Activated naive CD4-positive, alpha-beta T cell treated with anti-CD3 and anti-CD28 coated beads, Interleukin-2, amount 50 U/mL, for 24 hours (primary cell): ENCODE measurements around the gene CARM1.

Experiments
- H3K27ac Mint-ChIP-seq: one replicate; pipeline ENCODE4 v1.8.0; 2021; ENCODE audit warnings: mild to moderate bottlenecking, mixed read lengths
- H3K27me3 Mint-ChIP-seq: one replicate; pipeline ENCODE4 v1.8.0; 2021; ENCODE audit warnings: mixed read lengths
- H3K36me3 Mint-ChIP-seq: one replicate; pipeline ENCODE4 v1.8.0; 2021; ENCODE audit warnings: mixed read lengths
- H3K4me1 Mint-ChIP-seq: one replicate; pipeline ENCODE4 v1.8.0; 2021; ENCODE audit warnings: mixed read lengths
- H3K4me3 Mint-ChIP-seq: one replicate; pipeline ENCODE4 v1.8.0; 2021; ENCODE audit warnings: mild to moderate bottlenecking, mixed read lengths
- H3K9me3 Mint-ChIP-seq: one replicate; pipeline ENCODE4 v1.8.0; 2021; ENCODE audit warnings: mixed read lengths

The CARM1 gene

GRCh38 chr19:10870955-10871603 lies at the start of gene CARM1:
Gene CARM1 (plus strand): TSS chr19:10871553. CDS start chr19:10871703, 150 bp downstream.
- peak within 1 kb of the TSS; percentile 41 for H3K27ac Mint-ChIP-seq
- H3K27me3 Mint-ChIP-seq, result no peaks in the 10 kb centered on the region
- peak within 1 kb of the TSS; percentile 90 for H3K4me3 Mint-ChIP-seq

GRCh38 chr19:10823690-10824089 lies 47.7 kb upstream of the CARM1 start:
- Mint-ChIP-seq H3K27ac (no peak overlapping the region), H3K4me1 (peaks cover 4% of the 10 kb centered on the region), H3K36me3 (peaks cover 8% of the 10 kb centered on the region), H3K27me3 (no peaks in the 10 kb centered on the region), H3K9me3 (no peaks in the 10 kb centered on the region), H3K4me3 (no peak overlapping the region)

More at GRCh38 chr19:10870955-10871603, at the start of gene CARM1:
- Mint-ChIP-seq H3K9me3 (no peaks in the 10 kb centered on the region), H3K4me1 (peaks cover 26% of the 10 kb centered on the region), H3K36me3 (no peaks in the 10 kb centered on the region)

GRCh38 chr19:10826231-10826630 lies 45.1 kb upstream of the CARM1 start:
- Mint-ChIP-seq H3K4me3 (no peak overlapping the region), H3K36me3 (peaks cover 2% of the 10 kb centered on the region), H3K27me3 (no peaks in the 10 kb centered on the region), H3K4me1 (no peaks in the 10 kb centered on the region), H3K27ac (no peak overlapping the region), H3K9me3 (no peaks in the 10 kb centered on the region)

GRCh38 chr19:10826846-10827245 lies 44.5 kb upstream of the CARM1 start:
- H3K27me3 Mint-ChIP-seq, result no peaks in the 10 kb centered on the region
- H3K4me1 Mint-ChIP-seq, result no peaks in the 10 kb centered on the region
- H3K27ac Mint-ChIP-seq, result no peak overlapping the region
- H3K36me3 Mint-ChIP-seq, result peaks cover 2% of the 10 kb centered on the region
- H3K4me3 Mint-ChIP-seq, result no peak overlapping the region
- H3K9me3 Mint-ChIP-seq, result no peaks in the 10 kb centered on the region

- no peak overlapping the region for H3K4me3 Mint-ChIP-seq
- no peak overlapping the region for H3K27ac Mint-ChIP-seq
- H3K4me1 Mint-ChIP-seq, result no peaks in the 10 kb centered on the region
- no peaks in the 10 kb centered on the region for H3K27me3 Mint-ChIP-seq
- peaks cover 2% of the 10 kb centered on the region for H3K36me3 Mint-ChIP-seq
- H3K9me3 Mint-ChIP-seq, result no peaks in the 10 kb centered on the region
These were observed 42.2 kb upstream of the CARM1 start for GRCh38 chr19:10828981-10829821.

- no peaks in the 10 kb centered on the region for H3K27me3 Mint-ChIP-seq
- H3K9me3 Mint-ChIP-seq, result no peaks in the 10 kb centered on the region
- no peaks in the 10 kb centered on the region for H3K4me1 Mint-ChIP-seq
- H3K36me3 Mint-ChIP-seq, result peaks cover 2% of the 10 kb centered on the region
- H3K27ac Mint-ChIP-seq, result no peak overlapping the region
- no peak overlapping the region for H3K4me3 Mint-ChIP-seq
These were observed 41.4 kb upstream of the CARM1 start for GRCh38 chr19:10829967-10830366.

- Mint-ChIP-seq H3K4me1 (peaks cover under 1% of the 10 kb centered on the region), H3K9me3 (no peaks in the 10 kb centered on the region), H3K27me3 (no peaks in the 10 kb centered on the region), H3K4me3 (no peak overlapping the region), H3K27ac (no peak overlapping the region), H3K36me3 (peaks cover 2% of the 10 kb centered on the region)
These were observed 41.0 kb upstream of the CARM1 start for GRCh38 chr19:10830370-10830769.

GRCh38 chr19:10830931-10831779 lies 40.2 kb upstream of the CARM1 start:
- H3K27ac Mint-ChIP-seq, result no peak overlapping the region
- H3K4me1 Mint-ChIP-seq, result peaks cover 6% of the 10 kb centered on the region
- H3K27me3 Mint-ChIP-seq, result no peaks in the 10 kb centered on the region
- peaks cover 4% of the 10 kb centered on the region for H3K36me3 Mint-ChIP-seq
- no peak overlapping the region for H3K4me3 Mint-ChIP-seq
- H3K9me3 Mint-ChIP-seq, result no peaks in the 10 kb centered on the region

- Mint-ChIP-seq H3K4me3 (no peak overlapping the region), H3K36me3 (peaks cover 3% of the 10 kb centered on the region), H3K27ac (no peak overlapping the region), H3K9me3 (no peaks in the 10 kb centered on the region), H3K4me1 (peaks cover 16% of the 10 kb centered on the region), H3K27me3 (no peaks in the 10 kb centered on the region)
These were observed 39.1 kb upstream of the CARM1 start for GRCh38 chr19:10831987-10832938.

- H3K4me3 Mint-ChIP-seq, result no peak overlapping the region
- H3K27ac Mint-ChIP-seq, result no peak overlapping the region
- H3K9me3 Mint-ChIP-seq, result no peaks in the 10 kb centered on the region
- H3K27me3 Mint-ChIP-seq, result no peaks in the 10 kb centered on the region
- peaks cover 16% of the 10 kb centered on the region for H3K4me1 Mint-ChIP-seq
- peaks cover 3% of the 10 kb centered on the region for H3K36me3 Mint-ChIP-seq
These were observed 38.4 kb upstream of the CARM1 start for GRCh38 chr19:10832939-10833296.

GRCh38 chr19:10835089-10835753 lies 36.1 kb upstream of the CARM1 start:
- Mint-ChIP-seq H3K27me3 (no peaks in the 10 kb centered on the region), H3K27ac (peak overlapping the region; percentile 100), H3K36me3 (peaks cover 4% of the 10 kb centered on the region), H3K4me1 (peaks cover 16% of the 10 kb centered on the region), H3K4me3 (peak overlapping the region; percentile 95), H3K9me3 (no peaks in the 10 kb centered on the region)

- peaks cover 4% of the 10 kb centered on the region for H3K36me3 Mint-ChIP-seq
- H3K27me3 Mint-ChIP-seq, result no peaks in the 10 kb centered on the region
- peaks cover 16% of the 10 kb centered on the region for H3K4me1 Mint-ChIP-seq
- H3K9me3 Mint-ChIP-seq, result no peaks in the 10 kb centered on the region
- H3K4me3 Mint-ChIP-seq, result peak within 1 kb of the TSS; percentile 95
- peak within 1 kb of the TSS; percentile 100 for H3K27ac Mint-ChIP-seq
These were observed 35.4 kb upstream of the CARM1 start, which contains the start of gene TMED1 for GRCh38 chr19:10835754-10836478. Gene TMED1 (minus strand): TSS chr19:10836212. CDS start chr19:10836191, 21 bp downstream.

- no peaks in the 10 kb centered on the region for H3K9me3 Mint-ChIP-seq
- H3K4me1 Mint-ChIP-seq, result peaks cover 16% of the 10 kb centered on the region
- peak overlapping the region; percentile 95 for H3K4me3 Mint-ChIP-seq
- peaks cover 4% of the 10 kb centered on the region for H3K36me3 Mint-ChIP-seq
- no peaks in the 10 kb centered on the region for H3K27me3 Mint-ChIP-seq
- H3K27ac Mint-ChIP-seq, result peak overlapping the region; percentile 100
These were observed 34.6 kb upstream of the CARM1 start for GRCh38 chr19:10836479-10837330.
